IMR-90 (cell line): ENCODE results near the gene OR13C8. TPM values are rescaled to one million over a fixed set of nuclear protein-coding genes. Genes with fewer than 3 reads are reported as not detected.

Experiments used
- ATAC-seq: fragments of 200-7000 bp; cut with Tn5 transposase; 2 replicates; pipeline ENCODE4 v1.9.1; 2020; ENCODE audit warnings: low read depth, mild to moderate bottlenecking, moderate library complexity
- BruUV-seq: library from RNA; stranded (reverse); fragments of 400-500 nt; replicated peaks from 2 replicates; lab custom pipeline; 2021; lab: Mats Ljungman, UMichigan
- CTCF ChIA-PET: fragments of 300-600 bp; formaldehyde crosslinking; extraction: SDS; loops from one replicate; lab custom pipeline; 2021; ENCODE audit warnings: antibody characterized with exemption; lab: Yijun Ruan, JAX
- POLR2A ChIA-PET: fragments of 300-600 bp; sonication (Branson Sonifier 250); formaldehyde crosslinking; loops from one replicate; lab custom pipeline; 2022; ENCODE audit warnings: antibody characterized with exemption; ENCODE audit not compliant: unreplicated experiment; lab: Charles Lee
- DNase-seq: peaks from one replicate; pipeline ENCODE4 v3.0.0; 2013
- H2AFZ ChIP-seq: replicated peaks from 2 replicates; pipeline ENCODE3; 2013; ENCODE audit warnings: low read length, mild to moderate bottlenecking; ENCODE audit not compliant: poor library complexity
- H2AK5ac ChIP-seq: 2 replicates; pipeline ENCODE4 v1.6.1; 2013; ENCODE audit warnings: low read depth, low read length, inconsistent platforms
- H2AK9ac ChIP-seq: replicated peaks from 2 replicates; pipeline ENCODE3; 2013; ENCODE audit warnings: mild to moderate bottlenecking, low read depth, low read length, moderate library complexity; ENCODE audit not compliant: poor library complexity
- H2BK120ac ChIP-seq: 2 replicates; pipeline ENCODE4 v1.6.1; 2013; ENCODE audit warnings: low read depth, low read length, inconsistent platforms
- H2BK15ac ChIP-seq: 3 replicates; pipeline ENCODE4 v1.6.1; 2013; ENCODE audit warnings: low read depth, low read length, inconsistent platforms
- H2BK20ac ChIP-seq: 2 replicates; pipeline ENCODE4 v1.6.1; 2013; ENCODE audit warnings: low read depth, mild to moderate bottlenecking, inconsistent platforms, low read length, moderate library complexity
- H2BK5ac ChIP-seq: 2 replicates; pipeline ENCODE4 v1.6.1; 2013; ENCODE audit warnings: mild to moderate bottlenecking, low read depth, low read length, inconsistent platforms; ENCODE audit not compliant: poor library complexity, severe bottlenecking
- H3K14ac ChIP-seq: replicated peaks from 2 replicates; pipeline ENCODE4 v1.6.1; 2013; ENCODE audit warnings: low read depth, low read length, inconsistent platforms
- H3K18ac ChIP-seq: 2 replicates; pipeline ENCODE4 v1.6.1; 2013; ENCODE audit warnings: low read depth, low read length, control low read depth
- H3K23ac ChIP-seq: 2 replicates; pipeline ENCODE4 v1.6.1; 2013; ENCODE audit warnings: low read depth, low read length, inconsistent platforms
- H3K27ac ChIP-seq: 2 replicates; pipeline ENCODE4 v1.5.1; 2013; ENCODE audit warnings: mild to moderate bottlenecking, control low read depth, low read length; ENCODE audit not compliant: insufficient read depth
- H3K27me3 ChIP-seq: 2 replicates; pipeline ENCODE4 v1.6.1; 2013; ENCODE audit warnings: low read length; ENCODE audit not compliant: control insufficient read depth, insufficient read depth
- H3K36me3 ChIP-seq: 2 replicates; pipeline ENCODE4 v1.6.1; 2013; ENCODE audit warnings: low read length, mixed read lengths; ENCODE audit not compliant: control insufficient read depth, insufficient read depth
- H3K4ac ChIP-seq: 2 replicates; pipeline ENCODE4 v1.6.1; 2013; ENCODE audit warnings: low read depth, low read length, inconsistent platforms
- H3K4me1 ChIP-seq: 2 replicates; pipeline ENCODE4 v1.6.1; 2013; ENCODE audit warnings: low read length, mixed read lengths; ENCODE audit not compliant: control insufficient read depth, insufficient read depth
- H3K4me2 ChIP-seq: 2 replicates; pipeline ENCODE4 v1.6.1; 2013; ENCODE audit warnings: low read depth, mild to moderate bottlenecking, control low read depth, low read length, moderate library complexity
- H3K4me3 ChIP-seq: 2 replicates; pipeline ENCODE4 v1.5.1; 2013; ENCODE audit warnings: low read depth, mild to moderate bottlenecking, control low read depth, low read length, moderate library complexity; ENCODE audit not compliant: insufficient read depth
- H3K56ac ChIP-seq: 2 replicates; pipeline ENCODE4 v1.6.1; 2013; ENCODE audit warnings: low read length, inconsistent platforms; ENCODE audit not compliant: insufficient read depth; ENCODE audit errors: extremely low read depth
- H3K79me1 ChIP-seq, 2 experiments: 2 replicates each; pipeline ENCODE4 v1.6.1; 2013; ENCODE audit warnings: low read length in 2 of 2, inconsistent platforms in 1 of 2, low read depth in 1 of 2
- H3K9ac ChIP-seq: 2 replicates; pipeline ENCODE4 v1.6.1; 2013; ENCODE audit warnings: low read depth, low read length, control low read depth
- H3K9me1 ChIP-seq: 2 replicates; pipeline ENCODE4 v1.6.1; 2013; ENCODE audit warnings: low read length, inconsistent platforms; ENCODE audit not compliant: insufficient read depth
- H3K9me3 ChIP-seq: 2 replicates; pipeline ENCODE4 v1.6.1; 2013; ENCODE audit warnings: low read length; ENCODE audit not compliant: control insufficient read depth, insufficient read depth
- H4K20me1 ChIP-seq: 2 replicates; pipeline ENCODE4 v1.6.1; 2013; ENCODE audit warnings: low read length, inconsistent platforms; ENCODE audit not compliant: insufficient read depth
- H4K5ac ChIP-seq: 2 replicates; pipeline ENCODE4 v1.6.1; 2013; ENCODE audit warnings: mild to moderate bottlenecking, low read depth, low read length, control low read depth
- H4K8ac ChIP-seq, 2 experiments: 2 replicates each; pipeline ENCODE4 v1.6.1; 2013; ENCODE audit warnings: low read depth in 2 of 2, low read length in 2 of 2, control low read depth in 1 of 2, inconsistent platforms in 1 of 2
- H4K91ac ChIP-seq: 2 replicates; pipeline ENCODE4 v1.6.1; 2013; ENCODE audit warnings: low read depth, low read length, inconsistent platforms; ENCODE audit not compliant: insufficient read depth
- CEBPB ChIP-seq: IDR thresholded peaks from 2 replicates; pipeline ENCODE4 v1.6.1; 2012; ENCODE audit warnings: low read depth, low read length, improper control_type of control experiment
- CHD1 ChIP-seq: IDR thresholded peaks from 2 replicates; pipeline ENCODE4 v1.6.1; 2012; ENCODE audit warnings: low read depth, low read length, improper control_type of control experiment
- MAZ ChIP-seq: IDR thresholded peaks from 2 replicates; pipeline ENCODE4 v1.6.1; 2012; ENCODE audit warnings: low read depth, mild to moderate bottlenecking, low read length, improper control_type of control experiment, moderate library complexity, borderline replicate concordance
- MXI1 ChIP-seq: IDR thresholded peaks from 2 replicates; pipeline ENCODE4 v1.6.1; 2012; ENCODE audit warnings: low read depth, mild to moderate bottlenecking, low read length, moderate library complexity, borderline replicate concordance
- NFE2L2 ChIP-seq: fragments of 150-350 bp; IDR thresholded peaks from 2 replicates; pipeline ENCODE4 v1.6.1; 2016; ENCODE audit warnings: low read depth, mild to moderate bottlenecking, low read length
- SMC3 ChIP-seq: fragments of 150-350 bp; IDR thresholded peaks from 2 replicates; pipeline ENCODE4 v1.6.1; 2016; ENCODE audit warnings: low read depth, mild to moderate bottlenecking, antibody characterized with exemption, low read length, moderate library complexity
- WGBS, 2 experiments: methylation state at CpG; one replicate each; pipeline versions ENCODE4 v1.1.5 to v1.1.7; 2013; ENCODE audit warnings: missing lambda C conversion rate in 2 of 2; ENCODE audit not compliant: insufficient read length in 1 of 2; ENCODE audit errors: extremely low coverage in 2 of 2; 5-methylcytosine and 5-hydroxymethylcytosine counted together
- dilution Hi-C: fragments of 300-500 bp; cut with HindIII; formaldehyde crosslinking; loops from one replicate; pipeline ENCODE4 v1.14.3; 2018; ENCODE audit warnings: low sequenced_read_pairs; ENCODE audit not compliant: unreplicated experiment
- in situ Hi-C: fragments of 300-500 bp; cut with MboI; formaldehyde crosslinking; loops from 3 replicates; pipeline ENCODE4 v1.14.3; 2019; ENCODE audit warnings: low sequenced_read_pairs, inconsistent platforms, mixed read lengths
- intact Hi-C: fragments of 100-400 bp; cut with micrococcal nuclease; formaldehyde crosslinking; loops from 2 replicates; pipeline ENCODE4 v1.10.0; 2022
- polyA plus RNA-seq, 3 experiments: library from polyadenylated mRNA; depleted of rRNA; stranded (reverse); fragments of >200 nt; gene quantifications; 2 replicates each; pipeline ENCODE4 v1.2.3, GENCODE V29; 2012; ENCODE audit warnings: low replicate concordance in 1 of 3
- total RNA-seq: library from RNA; depleted of rRNA; stranded (reverse); fragments of >200 nt; gene quantifications from 2 replicates; pipeline ENCODE4 v1.2.3, GENCODE V29; 2012
- TF ChIP-seq, protein P1 (sequence below): fragments of 150-350 bp; IDR thresholded peaks from 2 replicates; pipeline ENCODE4 v1.6.1; 2016; ENCODE audit warnings: low read depth, mild to moderate bottlenecking, low read length, moderate library complexity, borderline replicate concordance
- TF ChIP-seq, protein P2 (sequence below): conservative IDR thresholded peaks from 2 replicates; pipeline ENCODE4 v1.5.1; 2012; ENCODE audit warnings: mild to moderate bottlenecking, low read depth, low read length, improper control_type of control experiment
- TF ChIP-seq, protein P3 (sequence below): fragments of 150-350 bp; IDR thresholded peaks from 2 replicates; pipeline ENCODE4 v1.6.1; 2017; ENCODE audit warnings: mild to moderate bottlenecking, antibody characterized with exemption, low read length, low read depth

OR13C8 gene
- total and polyA plus RNA-seq, 2 of the 4 experiments (the other 2 are of a cell fraction), result not detected

DNA sequence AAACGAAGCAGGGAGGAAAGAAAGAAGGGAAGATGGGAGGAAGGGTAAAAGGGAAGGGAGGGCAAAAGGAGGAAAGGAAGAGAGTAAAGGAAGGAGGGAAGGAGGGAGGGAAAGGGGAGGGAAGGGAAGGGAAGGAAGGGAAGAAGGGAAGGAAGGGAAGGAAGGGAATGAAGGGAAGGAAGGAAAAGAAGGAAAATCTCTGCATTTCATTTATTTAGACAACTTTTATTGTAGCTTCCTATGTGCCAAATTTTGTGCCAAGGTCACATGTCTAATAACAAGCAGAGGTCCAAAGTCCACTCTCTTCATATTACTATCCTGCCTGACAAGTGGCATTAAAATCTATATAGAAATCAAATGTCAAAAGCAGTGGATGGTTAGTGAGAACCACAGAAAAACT is 29.7 kb upstream of the OR13C8 start:
- WGBS, 2 experiments, result 0% methylated on average over 1 of the region's 1 CpG; no CpG with 5 or more reads in 1 of the 2 experiments
- intact Hi-C loops (no loop called here), dilution Hi-C loops (no loop called here), in situ Hi-C loops (no loop called here)
- H3K4me2 ChIP-seq, result no peak overlapping the region
- H4K8ac ChIP-seq, result no peak overlapping the region
- H2BK20ac ChIP-seq, result no peak overlapping the region
- H3K23ac ChIP-seq, result no peak overlapping the region
- no TSS peak for BruUV-seq
- no peak overlapping the region for H2AK9ac ChIP-seq
- H3K36me3 ChIP-seq, result no peaks in the 10 kb centered on the region
- H3K4me3 ChIP-seq, result no peak overlapping the region
- H2BK15ac ChIP-seq, result no peak overlapping the region
- no peak overlapping the region for H3K18ac ChIP-seq
- ATAC-seq (no peak), DNase-seq (no peak)
- CTCF ChIA-PET, result no interaction called here
- H3K56ac ChIP-seq, result no peak overlapping the region
- H3K14ac ChIP-seq, result no peak overlapping the region
- no peak overlapping the region for H4K91ac ChIP-seq
- no peaks in the 10 kb centered on the region for H4K20me1 ChIP-seq
- no peaks in the 10 kb centered on the region for H3K27me3 ChIP-seq
- no peak overlapping the region for H2AFZ ChIP-seq
- H3K9me1 ChIP-seq, result no peaks in the 10 kb centered on the region
- POLR2A ChIA-PET, result no interaction called here
- H4K5ac ChIP-seq, result no peak overlapping the region
- H2AK5ac ChIP-seq, result no peak overlapping the region
- H3K4ac ChIP-seq, result no peak overlapping the region
- no peak for TF ChIP-seq SMC3
- TF ChIP-seq CHD1, result no peak
- no peak for TF ChIP-seq CEBPB
- TF ChIP-seq MAZ, result no peak
- TF ChIP-seq, protein P1, sequence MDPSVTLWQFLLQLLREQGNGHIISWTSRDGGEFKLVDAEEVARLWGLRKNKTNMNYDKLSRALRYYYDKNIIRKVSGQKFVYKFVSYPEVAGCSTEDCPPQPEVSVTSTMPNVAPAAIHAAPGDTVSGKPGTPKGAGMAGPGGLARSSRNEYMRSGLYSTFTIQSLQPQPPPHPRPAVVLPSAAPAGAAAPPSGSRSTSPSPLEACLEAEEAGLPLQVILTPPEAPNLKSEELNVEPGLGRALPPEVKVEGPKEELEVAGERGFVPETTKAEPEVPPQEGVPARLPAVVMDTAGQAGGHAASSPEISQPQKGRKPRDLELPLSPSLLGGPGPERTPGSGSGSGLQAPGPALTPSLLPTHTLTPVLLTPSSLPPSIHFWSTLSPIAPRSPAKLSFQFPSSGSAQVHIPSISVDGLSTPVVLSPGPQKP, result no peak
- TF ChIP-seq, protein P2, sequence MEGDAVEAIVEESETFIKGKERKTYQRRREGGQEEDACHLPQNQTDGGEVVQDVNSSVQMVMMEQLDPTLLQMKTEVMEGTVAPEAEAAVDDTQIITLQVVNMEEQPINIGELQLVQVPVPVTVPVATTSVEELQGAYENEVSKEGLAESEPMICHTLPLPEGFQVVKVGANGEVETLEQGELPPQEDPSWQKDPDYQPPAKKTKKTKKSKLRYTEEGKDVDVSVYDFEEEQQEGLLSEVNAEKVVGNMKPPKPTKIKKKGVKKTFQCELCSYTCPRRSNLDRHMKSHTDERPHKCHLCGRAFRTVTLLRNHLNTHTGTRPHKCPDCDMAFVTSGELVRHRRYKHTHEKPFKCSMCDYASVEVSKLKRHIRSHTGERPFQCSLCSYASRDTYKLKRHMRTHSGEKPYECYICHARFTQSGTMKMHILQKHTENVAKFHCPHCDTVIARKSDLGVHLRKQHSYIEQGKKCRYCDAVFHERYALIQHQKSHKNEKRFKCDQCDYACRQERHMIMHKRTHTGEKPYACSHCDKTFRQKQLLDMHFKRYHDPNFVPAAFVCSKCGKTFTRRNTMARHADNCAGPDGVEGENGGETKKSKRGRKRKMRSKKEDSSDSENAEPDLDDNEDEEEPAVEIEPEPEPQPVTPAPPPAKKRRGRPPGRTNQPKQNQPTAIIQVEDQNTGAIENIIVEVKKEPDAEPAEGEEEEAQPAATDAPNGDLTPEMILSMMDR, result no peak
- no peak for TF ChIP-seq NFE2L2
- TF ChIP-seq MXI1, result no peak
- TF ChIP-seq, protein P3, sequence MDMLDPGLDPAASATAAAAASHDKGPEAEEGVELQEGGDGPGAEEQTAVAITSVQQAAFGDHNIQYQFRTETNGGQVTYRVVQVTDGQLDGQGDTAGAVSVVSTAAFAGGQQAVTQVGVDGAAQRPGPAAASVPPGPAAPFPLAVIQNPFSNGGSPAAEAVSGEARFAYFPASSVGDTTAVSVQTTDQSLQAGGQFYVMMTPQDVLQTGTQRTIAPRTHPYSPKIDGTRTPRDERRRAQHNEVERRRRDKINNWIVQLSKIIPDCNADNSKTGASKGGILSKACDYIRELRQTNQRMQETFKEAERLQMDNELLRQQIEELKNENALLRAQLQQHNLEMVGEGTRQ, result no peak
- no peak overlapping the region for H2BK120ac ChIP-seq
- H3K27ac ChIP-seq, result no peak overlapping the region
- no peaks in the 10 kb centered on the region for H3K79me1 ChIP-seq
- H3K4me1 ChIP-seq, result no peaks in the 10 kb centered on the region
- no peak overlapping the region for H3K9ac ChIP-seq
- 0 out of 2 replicates have a peak, but pooled peaks cover 6% of the 10 kb centered on the region for H3K9me3 ChIP-seq
- H2BK5ac ChIP-seq, result no peak overlapping the region
